GM12872 (cell line): ENCODE data around the gene P4HA2.

ENCODE experiments used
- TF ChIP-seq, protein P1 (sequence below): IDR thresholded peaks from 3 replicates; pipeline ENCODE4 v1.5.1; 2011; ENCODE audit warnings: low read depth, mild to moderate bottlenecking, low read length, moderate library complexity; ENCODE audit not compliant: insufficient read depth

P4HA2 gene

DNA sequence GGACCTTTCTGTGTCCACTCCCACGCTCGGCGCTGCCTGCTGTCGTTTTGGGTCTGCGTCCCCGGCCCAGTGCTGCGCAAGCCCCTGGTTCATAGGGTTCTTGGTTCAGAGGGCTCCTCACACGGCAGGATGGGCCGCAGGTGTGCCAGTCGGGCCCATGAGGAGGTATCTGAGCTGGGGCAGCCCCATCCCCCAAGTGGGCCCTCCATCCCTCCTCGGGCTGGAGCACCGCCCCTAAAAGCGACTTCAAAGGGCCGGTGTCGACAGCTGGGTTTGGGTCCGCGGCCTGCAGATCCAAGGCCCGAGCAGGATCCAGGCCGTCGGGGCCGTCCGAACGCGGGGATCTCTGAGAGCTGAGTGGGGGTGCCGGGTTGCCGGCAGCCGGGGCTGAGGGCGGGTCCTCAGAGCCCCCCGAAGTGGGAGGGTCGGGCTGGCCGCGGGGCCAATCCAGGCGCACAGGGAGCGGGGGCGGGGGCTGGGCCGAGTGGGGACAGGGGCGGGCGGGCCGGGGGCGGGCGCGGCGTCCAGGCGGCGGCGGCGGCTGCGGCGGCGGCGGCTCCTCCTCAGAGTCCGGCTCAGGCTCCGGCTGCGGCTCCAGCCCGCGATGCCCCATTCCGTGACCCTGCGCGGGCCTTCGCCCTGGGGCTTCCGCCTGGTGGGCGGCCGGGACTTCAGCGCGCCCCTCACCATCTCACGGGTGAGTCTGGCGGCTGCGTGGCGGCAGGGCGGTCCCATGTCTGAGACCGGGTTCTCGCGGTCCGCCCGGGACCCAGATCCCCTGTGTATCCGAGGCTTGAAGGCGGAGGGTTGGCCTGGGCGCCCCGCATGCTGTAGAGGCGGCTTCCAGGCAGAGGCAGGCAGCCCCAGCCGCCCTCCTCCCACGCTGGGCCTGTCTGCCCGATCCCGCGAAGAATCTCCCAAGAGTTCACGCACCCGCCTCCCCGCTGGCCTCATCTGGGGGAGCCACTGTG lies 29.8 kb upstream of the P4HA2 start, which contains the start of gene PDLIM4:
TSS of gene PDLIM4 (plus strand) at position 566 of the 971 bp plus-strand sequence. CDS start at position 605, 39 bp downstream.
- TF ChIP-seq, protein P1, sequence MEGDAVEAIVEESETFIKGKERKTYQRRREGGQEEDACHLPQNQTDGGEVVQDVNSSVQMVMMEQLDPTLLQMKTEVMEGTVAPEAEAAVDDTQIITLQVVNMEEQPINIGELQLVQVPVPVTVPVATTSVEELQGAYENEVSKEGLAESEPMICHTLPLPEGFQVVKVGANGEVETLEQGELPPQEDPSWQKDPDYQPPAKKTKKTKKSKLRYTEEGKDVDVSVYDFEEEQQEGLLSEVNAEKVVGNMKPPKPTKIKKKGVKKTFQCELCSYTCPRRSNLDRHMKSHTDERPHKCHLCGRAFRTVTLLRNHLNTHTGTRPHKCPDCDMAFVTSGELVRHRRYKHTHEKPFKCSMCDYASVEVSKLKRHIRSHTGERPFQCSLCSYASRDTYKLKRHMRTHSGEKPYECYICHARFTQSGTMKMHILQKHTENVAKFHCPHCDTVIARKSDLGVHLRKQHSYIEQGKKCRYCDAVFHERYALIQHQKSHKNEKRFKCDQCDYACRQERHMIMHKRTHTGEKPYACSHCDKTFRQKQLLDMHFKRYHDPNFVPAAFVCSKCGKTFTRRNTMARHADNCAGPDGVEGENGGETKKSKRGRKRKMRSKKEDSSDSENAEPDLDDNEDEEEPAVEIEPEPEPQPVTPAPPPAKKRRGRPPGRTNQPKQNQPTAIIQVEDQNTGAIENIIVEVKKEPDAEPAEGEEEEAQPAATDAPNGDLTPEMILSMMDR, result no peak

DNA sequence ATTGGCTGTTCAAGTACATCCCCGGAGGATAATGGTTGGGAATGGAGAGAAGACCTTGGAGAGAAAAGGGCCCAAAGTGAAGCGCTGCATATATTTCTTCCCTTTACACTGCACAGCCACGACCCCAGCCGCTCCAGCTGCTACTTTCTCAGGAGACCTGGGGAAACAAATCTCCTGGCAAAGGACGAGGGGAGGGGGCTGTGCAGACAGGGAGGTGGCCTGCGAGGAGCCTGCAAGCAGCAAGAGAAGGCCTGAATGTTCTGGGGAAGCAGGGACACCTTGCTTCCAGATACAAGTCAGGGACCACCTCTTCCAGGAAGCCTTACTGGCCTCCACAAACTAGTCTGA lies 29.1 kb upstream of the P4HA2 start:
- TF ChIP-seq, protein P1, result no peak

DNA sequence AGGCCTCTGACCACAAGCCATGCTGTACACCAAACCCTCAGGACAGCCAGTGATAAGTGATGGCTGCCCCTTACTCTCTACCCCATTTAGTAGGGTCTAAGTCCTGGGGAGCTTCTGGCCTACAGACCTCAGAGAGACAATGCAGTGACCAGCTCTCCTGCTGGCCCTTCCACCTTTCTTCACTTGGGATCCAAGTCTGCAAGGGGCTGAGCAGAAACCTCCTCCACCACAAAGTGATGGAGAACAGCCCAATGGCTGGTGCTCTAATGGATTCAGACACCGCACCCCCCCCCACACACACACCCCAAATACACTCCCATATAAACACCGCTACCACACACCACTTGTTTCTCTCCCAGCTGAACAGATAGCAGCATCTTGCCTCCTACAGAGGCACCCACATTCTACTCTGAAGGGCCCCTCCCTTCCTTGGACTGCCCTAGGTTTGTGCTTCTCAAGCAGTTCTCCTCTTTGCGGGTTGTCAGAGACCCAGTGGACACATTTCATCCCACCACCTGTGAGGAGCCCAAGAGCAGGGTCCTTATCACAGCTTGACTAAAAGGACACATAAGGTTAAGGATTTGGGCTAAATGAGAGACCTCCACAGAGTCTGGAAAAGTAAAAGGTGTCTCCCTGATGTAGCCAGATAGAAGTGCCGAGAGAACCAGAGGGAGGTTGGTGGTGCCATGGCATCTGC lies 28.6 kb upstream of the P4HA2 start:
- TF ChIP-seq, protein P1, result no peak

DNA sequence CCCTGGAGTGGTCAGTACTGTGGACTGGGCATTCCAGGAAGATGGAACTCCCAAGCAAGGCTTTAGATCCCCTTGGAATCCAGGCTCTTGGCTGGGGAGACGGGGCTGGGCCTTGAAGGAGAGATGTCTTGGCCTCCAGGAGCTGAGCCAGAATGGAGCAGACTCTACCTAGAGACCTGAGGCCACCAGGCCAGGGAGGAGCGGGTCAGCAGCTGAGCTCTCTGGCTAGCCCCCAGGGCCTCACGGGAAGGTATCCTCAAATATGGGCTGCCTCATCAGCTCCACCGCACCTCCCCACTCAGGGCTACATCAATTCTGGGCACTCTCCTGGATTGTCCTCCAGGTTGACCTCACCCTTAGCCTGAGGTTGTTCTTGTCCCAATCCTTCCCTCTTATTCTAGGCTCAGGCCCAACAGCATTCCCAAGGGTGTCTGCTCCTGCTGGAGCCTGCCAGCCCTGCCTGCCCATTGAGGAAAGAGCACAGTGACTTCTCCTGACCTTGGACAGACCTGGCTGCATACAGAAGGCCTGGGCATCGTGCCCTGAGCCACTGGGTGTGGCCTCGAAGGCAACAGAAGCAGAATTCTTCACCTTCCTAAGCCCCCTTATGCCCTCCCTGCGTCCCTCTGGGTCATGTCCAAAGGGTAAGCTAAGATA lies 26.8 kb upstream of the P4HA2 start:
- TF ChIP-seq, protein P1, result no peak

DNA sequence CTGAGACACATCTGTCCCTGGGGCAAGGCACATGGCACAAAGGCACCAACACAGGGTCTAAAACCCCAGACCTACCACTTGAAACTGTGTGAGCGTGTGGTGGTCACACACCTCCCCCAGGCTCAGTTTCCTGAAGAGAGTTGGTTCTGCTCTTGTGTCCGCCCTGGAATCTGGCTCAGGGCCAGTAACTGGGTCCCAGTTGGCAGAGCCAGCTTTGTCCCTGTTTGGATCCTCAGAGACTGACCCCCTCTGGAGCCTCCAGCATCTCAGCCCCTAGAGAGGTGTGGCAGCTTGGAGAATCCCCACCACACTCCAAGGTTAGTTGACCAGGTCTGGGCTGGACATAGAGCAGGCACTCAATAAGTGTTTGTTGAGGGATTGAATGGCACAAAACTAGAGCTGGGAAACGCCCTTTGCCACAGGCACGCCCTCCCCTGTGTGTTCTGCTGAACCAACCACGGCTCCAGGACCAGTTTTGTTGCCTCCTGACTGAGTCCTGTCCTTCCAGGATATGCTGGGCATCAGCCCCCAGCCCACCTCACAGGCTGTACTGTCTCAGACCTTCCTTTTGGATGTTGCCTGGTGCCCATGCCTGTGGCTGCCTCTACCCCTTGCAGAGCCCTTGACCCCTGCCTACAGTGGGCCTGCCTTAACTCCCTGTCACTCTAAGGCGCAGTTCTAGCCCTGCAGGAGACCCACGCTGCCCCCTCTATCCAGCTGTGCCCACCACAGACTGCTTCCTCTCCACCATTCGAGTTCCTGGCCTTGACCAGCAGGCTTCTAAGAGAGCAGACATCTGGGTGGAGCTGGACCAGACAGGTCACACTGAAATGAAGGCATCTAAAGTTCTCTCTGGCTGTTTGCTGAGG lies 26.0 kb upstream of the P4HA2 start:
- TF ChIP-seq, protein P1, result no peak

DNA sequence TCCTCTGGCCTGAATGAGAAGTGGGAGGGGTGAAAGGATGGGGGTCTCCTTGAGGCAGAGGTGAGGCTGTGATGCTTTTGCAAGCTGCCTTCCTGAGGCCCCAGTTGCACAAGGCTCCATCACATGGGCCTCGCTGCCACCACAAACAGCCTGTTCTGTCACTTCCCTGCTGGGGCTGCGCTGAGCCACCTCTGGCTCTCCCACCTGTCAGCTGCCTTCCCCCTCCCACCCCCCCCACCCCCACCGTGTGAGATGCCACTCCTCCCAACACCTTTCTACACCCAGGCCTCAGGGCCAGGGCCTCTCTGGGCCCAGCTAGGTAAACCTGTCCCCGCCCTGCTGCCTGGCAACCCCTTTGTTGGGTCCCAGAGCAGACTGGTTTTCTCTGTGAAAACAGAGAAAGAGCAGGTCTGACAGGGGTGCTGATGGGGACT lies 25.4 kb upstream of the P4HA2 start:
- TF ChIP-seq, protein P1, result no peak
